ENCODE data around the gene CYP46A1.

DNA sequence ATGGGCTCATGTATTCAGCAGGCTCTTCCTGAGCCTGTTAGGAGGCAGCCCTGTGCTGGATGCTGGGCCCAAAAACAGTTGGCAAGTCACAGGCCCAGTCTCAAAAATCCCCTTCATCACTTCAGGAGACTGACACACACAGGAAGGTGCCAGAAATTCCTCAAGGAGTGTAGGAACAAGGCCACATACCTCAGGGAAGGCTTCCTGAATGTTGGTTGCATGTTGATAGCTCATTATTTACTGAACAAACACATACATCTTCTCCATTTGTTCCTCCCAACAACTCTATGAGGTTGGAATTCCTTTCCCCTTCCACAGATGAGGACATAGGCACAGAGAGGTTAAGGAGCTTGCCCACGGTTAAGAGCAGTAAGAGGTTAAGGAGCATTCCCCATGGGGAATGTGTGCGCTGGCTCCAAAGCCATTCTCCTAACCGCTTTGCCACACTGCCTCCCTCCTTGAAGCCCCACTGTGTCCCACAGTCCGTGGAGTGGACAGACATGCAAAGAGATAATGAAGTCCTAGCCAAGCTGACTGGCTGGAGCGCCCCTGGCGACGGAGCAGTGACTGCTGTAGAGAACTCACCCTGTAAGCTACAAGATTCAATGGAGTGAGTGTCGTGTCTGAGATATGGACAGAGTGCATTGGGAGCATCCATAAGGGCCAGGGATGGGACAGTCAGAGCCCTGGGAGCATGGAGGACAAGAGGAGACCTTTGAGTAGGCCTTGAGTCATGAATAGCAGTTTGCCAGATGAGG is 35.9 kb upstream of the CYP46A1 start:
- TF ChIP-seq, protein P1, sequence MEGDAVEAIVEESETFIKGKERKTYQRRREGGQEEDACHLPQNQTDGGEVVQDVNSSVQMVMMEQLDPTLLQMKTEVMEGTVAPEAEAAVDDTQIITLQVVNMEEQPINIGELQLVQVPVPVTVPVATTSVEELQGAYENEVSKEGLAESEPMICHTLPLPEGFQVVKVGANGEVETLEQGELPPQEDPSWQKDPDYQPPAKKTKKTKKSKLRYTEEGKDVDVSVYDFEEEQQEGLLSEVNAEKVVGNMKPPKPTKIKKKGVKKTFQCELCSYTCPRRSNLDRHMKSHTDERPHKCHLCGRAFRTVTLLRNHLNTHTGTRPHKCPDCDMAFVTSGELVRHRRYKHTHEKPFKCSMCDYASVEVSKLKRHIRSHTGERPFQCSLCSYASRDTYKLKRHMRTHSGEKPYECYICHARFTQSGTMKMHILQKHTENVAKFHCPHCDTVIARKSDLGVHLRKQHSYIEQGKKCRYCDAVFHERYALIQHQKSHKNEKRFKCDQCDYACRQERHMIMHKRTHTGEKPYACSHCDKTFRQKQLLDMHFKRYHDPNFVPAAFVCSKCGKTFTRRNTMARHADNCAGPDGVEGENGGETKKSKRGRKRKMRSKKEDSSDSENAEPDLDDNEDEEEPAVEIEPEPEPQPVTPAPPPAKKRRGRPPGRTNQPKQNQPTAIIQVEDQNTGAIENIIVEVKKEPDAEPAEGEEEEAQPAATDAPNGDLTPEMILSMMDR (IDR thresholded peaks at IDR 0.05), result no peak
- no peak for TF ChIP-seq POLR2A (IDR thresholded peaks at IDR 0.05)
